ENCODE results near the gene ADAM19.

ADAM19 gene

DNA sequence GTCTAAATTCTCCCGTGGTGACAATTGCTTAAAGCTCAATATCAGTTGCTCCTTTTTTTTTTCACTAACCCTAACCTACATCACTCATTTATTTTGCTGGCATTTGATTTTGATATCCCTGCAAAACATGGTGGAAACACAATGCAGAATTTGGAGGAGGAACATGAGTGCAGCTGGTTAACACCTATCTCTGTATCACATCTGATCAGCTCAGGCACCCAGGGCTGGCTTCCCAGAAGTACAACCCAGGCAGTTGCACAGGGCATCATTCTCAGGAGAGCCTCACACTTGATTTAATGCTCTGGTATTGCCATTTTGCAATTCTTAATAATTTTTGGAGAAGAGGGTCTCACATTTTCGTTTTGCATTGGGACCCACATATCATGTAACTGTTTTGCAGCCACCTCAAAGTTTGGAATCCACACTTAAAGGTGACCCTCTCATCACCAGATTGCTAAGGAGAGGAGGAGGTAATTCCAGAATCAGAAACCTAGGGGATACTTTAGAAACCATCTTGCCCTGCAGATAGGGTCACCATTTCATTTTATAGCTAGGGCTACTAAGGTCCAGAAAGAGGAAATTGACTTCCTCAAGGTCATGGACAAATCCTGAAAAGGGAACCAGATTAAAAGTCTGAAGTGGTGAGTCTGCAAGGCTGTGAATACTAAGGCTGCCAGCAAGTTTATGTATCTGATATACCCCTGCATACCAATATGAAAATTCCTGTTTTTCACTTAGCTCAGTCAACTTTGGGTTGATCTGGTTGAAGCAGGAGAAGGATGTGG lies 19.3 kb upstream of the ADAM19 start:
- DNase-seq, result no peak

DNA sequence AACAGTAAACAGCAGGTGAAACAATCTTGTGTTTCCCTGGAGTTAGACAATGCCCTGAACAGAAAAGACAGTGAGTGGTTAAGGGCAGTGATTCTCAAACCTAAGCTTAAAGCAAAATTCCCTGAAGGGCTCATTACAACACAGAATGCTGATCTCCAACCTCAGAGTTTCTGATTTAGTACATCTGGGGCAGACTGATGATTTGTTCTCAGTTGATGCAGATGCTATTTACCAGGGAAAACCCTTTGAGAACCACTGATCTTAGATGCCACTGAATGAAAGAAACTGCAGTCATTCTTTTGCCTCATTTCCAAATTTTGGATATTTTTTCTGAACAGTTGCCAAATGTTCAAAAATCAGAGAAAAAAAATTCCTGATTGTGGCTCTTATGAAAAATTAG lies 18.7 kb upstream of the ADAM19 start:
- no peak for DNase-seq

DNA sequence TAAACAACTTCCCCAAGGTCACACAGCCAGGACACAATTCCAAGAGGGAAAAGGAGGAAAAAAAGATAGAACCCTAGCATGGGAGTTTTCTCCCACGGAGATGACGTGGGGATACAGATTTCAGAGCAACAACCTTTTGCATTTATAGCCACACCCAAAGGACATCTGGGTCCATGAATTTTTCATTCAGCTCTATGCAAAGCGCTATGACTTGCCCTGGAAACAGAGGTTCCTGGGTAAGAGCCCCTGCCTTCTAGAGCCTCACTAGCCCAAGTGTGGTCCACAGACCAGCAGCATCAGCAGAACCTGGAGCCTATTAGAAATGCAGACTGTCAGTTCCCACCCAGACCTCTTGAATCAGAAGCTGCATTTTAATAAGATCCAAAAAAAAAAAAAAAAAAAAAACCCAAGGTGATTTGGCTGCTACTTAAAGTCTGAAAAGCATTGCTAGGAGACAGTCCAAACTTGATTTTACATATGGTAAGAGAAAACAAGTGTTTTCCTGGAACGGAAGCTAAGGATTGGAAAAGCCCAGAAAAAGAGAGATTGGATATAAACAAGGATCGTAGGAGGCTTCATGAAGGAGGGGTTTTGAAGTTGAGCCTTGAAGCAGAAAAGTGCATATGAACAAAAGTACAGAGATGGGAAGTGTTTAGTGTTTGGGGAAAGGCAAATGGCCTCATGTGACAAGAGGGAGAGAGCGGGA lies 17.6 kb upstream of the ADAM19 start:
- DNase-seq, result no peak

DNA sequence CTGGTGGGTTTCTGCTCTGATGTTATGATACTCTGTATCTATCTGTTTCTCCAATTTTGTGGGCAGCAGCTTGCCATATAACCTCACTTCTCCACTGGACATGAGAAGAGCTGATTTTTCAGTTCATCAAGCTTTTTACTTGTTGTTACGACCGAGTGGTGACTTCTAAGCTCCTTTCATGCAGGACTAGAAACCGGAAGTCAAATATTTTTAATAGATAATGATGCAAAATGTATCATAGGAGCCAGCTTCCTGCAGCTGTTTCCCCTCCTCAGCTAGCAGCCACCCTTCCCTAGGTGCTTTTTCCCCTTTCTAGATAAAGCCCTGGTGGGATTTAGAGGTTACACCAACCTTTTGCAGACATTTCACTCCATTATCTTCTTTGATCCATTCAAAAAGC lies 17.0 kb upstream of the ADAM19 start:
- DNase-seq, result peak; percentile 44 to 61

DNA sequence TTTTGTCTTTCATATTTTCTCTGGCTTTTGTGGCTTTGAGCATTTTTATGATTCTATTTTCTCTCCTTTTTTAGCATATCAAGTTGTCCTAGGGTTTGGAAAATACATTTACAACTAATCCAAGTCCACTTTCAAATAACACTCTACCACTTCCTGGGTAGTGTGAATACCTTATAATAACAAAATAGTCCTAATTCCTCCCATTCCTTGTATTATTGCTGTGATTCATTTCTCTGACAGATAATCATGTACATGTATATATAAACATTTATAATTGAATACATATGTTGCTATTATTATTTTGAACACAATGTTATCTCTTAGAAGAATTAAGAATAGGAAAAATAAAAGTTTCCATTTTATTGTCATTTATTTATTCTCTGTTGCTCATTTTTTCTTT lies 14.9 kb upstream of the ADAM19 start:
- no peak for DNase-seq

DNA sequence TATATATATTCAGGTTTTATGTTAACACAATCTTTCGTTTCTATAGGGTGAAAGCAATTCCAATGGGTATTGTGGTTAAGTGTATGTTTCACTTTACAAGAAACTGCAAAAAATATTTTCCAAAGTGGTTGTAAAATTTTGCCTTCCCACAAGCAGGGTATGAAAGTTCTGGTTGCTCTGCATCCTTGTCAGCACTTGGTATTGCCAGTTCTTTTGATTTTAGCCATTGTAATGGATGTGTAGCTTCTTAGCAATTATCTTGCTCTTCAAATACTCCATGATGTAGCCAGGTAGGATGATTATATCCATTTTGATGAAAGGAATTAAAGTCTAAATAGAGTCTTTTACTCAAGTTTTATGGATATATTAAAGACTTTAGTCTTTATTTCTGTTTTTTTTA lies 9.1 kb upstream of the ADAM19 start:
- no peak for DNase-seq

DNA sequence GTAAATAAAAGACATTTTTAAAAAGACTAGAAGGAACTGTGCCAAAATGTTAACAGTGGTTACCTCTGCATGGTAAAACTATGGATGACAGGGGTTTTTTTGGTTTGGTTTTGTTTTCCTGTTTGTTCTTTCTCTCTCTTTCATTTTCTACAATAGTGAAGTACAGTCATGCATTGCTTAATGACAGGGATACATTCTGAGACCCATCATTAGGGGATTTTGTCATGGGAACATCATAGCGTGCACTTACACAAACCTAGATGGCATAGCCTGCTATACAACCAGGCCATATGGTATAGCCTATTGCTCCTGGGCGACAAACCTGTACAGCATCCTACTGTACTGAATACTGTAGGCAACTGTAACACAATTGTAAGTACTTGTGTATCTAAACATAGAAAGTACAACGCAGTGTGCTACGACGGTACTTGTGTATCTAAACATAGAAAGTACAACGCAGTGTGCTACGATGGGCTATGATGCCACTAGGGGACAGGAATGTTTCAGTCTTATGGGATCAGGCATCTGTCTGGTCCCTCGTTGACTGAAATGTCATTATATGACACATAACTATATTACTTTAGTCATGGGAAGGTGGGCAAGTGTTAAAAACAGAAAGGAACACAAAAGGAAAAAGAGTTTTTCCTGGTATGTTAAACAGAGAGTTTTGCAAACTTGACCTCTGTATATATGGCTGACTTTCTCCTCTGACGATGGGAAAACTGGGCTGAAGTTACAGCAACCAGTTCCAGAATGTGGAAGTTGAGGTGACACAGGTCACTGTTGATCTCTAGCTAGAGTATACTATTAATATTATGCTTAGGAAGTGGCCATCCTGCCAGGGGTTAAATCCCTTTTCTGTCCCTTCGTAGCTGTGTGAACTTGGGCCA lies 7.4 kb upstream of the ADAM19 start:
- DNase-seq, result no peak

DNA sequence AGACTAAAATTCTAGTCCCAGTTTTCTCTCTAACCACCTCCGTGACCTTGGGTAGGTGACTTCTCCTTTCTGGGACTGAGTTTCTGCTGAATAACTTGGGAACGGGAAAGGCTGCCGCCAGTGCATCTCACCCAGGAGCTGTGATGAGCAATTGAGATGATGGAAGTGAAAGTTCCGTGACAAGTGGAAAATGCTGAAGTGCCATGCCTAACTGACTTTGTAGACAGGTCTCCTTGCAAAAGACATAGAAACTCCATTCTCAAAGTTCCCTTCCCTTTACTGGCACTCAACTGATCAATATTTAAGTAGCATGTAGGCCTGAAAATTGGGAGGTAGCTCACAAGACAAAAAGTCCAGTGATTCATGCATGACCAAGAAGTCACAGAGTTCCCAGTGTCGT lies 6.3 kb upstream of the ADAM19 start:
- DNase-seq, result no peak

DNA sequence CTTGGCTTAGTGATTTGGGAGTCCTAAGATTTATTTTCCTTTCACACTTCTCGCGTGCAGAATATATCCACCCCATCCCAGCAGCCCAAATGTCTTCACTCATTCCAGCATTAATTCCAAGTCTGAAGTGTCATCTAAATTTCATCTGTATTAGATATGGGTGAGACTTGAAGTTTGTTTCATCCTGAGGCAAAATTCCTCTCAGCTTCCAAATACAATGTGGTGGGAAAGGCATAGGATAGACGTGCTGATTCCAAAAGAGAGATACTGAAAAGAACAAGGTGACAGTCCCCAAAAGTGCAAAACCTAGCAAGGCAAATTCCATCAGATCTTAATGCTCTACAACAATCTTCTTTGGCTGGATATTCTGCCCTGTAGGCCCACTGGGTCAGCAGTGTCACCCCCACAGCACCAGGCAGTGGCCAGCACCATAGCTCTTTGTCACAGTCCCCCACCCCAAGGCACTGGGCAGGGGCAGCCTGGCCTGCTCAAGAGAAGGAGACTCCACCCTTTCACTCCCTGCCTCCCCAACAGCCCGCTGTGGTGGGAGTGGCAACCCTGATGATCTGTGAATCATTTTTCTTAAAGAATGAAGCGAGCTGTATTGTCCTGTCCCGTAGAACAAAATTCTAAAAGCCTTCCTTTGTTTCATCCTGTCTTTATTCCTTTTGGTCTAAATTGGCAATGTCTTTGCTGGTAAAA lies 2.7 kb upstream of the ADAM19 start:
- DNase-seq, result no peak

DNA sequence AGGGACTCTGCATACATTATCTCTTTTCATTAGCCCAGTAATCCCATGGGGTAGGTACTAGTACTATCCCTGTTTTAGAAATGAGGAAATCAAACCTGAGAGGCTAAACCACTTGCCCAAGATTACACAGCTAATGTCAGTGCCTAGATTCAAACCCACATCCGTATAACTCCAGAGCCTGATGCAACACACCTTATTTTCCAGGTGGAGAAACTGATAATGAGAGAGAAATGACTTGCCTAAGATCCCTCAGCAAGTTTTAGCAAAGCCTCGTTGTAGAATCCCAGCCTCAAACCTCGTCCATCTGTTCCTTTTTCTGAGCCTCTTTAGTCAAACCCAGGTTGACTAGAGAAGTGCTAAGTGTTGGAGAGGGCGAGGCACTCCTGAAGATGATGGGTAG lies 1.1 kb upstream of the ADAM19 start:
- DNase-seq, result no peak

DNA sequence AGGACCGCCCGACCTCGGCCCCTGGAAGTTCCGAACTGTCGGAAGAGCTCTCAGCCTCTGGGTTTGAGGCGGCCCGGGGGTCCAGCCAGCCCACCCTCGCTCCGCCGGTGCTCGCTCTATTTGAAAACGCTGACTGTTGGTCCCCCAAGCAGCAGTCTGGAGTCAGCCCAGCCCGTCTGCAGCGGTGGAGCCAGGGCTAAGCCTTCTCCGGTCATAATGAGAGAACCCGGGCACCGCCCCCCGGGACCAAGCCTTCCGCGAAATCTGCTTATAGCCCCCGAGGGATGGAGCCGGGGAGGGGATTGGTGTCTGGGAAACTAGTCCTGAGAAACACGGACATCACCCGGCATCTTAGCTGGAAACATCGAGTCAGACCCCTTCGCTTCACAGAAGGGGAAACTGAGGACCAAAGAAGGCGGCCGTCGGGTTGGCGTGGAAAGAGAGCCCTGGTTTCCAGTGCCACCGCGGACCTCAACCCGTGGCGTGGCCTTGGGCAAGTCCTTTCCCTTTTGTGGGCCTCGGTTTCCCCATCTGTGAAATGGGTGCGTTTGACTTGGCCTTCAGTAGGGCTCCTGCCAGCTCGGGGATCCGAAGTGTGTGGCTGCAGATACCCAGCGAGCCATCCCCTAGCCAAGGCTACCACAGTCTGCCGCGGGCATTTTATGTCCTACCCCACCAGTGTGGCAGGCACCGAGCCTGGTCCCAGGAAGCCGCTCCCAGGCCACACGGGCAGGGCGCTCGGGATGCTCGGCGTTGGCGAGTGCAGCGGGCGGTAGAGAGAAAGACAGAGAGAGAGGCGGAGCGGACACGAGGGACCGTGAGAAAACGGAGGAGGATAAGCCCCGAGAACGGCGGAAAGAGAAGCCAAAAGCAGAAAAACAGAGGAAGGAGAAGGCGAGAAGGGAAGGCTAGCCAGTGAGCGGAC lies 857 bp downstream of the ADAM19 start:
- DNase-seq, result no peak

DNA sequence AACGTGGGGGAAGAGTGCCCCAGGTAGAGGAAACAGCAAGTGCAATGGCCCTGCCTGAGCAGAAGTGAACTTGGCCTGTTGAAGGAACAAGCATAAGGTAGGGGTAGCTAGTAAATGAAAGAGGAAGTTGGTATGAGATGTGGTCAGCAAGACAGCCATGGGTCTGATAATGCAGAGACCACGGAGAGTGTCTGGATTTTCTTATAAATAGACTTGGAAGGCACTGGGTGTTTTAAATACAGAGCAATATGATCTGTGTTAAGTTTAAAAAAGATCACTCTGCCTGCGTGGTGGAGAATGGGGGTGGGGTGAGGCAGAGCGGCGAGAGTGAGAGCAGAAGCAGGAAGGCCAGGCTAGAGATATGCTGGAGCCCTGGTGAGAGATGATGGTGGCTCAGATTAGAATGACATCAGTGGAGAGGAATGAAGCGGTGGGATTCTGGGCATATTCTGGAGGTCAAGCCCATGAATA lies 4.2 kb downstream of the ADAM19 start:
- DNase-seq, result peak; percentile 83 to 85

DNA sequence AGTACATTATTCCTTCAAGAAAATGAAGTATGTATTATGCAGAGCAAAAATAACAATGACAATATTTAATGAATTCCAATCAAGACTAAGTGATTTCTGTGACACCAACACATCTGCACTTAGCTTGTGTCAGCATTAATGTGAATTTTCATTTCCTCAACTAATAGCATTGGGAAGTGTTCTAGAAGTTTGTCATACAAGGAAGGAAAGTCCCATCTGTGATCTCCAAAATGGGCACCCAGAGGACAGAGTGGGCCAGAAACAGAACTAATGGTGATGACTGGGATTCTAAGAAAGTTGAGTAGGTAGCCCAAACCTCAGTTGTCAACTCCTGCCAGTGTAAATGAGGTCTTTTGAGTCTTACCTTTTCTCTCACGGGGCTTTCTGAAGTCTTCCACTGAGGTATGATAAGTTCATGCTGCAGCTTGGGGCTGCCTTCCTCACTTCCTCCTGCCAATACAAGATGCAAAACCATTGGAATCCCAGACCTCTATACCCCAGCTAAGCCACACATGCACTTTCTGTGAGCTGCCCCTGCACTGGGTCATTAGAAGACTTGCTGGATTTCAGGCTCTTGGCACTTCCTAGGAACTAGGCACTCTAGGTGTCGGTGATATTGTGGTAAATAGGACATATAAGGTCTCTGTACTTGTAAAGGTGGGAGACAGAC lies 4.9 kb downstream of the ADAM19 start:
- no peak for DNase-seq

DNA sequence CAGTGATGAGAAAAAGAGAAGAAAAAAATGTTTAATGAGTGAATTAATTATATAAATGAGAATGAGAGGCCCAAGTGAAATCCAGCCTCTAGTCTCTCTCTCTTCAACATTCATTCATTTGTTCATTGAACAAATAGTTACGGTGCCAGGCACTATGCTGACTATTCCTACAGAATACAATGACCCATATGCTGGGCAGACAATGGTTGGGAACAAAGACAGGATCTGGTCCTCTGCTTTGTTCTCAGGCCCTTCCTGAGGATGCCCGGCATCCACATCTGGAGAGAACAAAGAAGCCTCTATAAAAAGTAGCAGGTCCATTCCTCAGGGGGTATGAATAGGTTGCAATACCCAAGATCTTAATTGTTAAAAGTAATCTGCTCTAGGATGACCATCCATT lies 6.9 kb downstream of the ADAM19 start:
- no peak for DNase-seq

DNA sequence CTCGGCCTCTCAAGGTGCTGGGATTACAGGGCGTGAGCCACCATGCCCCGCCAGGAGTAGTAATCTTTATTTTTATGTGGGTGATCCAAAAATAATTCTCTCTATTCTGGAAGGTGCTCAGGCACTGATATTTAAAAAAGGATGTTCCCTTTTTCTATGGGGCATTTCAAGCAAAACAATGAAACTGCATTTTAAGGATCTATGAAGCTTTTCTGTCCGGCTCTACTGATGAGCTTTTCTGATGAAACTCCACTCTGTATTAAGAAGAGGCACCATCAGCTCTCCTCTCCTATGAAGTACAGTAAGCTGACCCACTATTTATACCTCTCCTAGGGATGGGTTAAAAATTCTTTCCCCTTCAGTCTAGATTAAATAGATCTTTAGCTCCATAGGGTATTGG lies 7.4 kb downstream of the ADAM19 start:
- no peak for DNase-seq

DNA sequence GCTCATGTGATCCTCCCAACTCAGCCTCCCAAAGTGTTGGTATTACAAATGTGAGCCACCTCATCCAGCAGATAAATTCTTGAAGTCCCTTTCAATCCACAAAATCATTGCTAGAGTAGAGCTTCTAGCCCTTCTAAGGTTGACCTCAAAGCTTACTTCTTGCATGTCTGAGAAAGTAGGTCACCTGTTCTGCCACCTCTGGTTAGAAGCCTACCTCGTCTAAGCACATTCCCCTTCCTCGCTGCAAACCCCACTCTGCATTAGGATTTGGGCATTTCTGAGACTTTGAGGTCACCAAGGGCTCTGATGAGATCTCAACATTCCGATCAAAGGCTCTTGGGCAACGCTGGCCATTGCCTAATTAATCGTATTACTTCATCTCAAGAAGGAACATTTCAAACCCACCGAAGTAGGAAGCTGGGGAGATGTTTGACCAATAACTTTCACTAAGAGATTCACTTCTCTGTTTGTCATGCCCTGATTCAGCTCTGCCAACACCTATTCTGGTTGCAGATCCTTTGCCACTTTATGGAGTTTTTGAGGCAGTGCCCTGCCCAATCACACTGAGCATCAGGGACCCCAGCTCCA lies 8.6 kb downstream of the ADAM19 start:
- no peak for DNase-seq

DNA sequence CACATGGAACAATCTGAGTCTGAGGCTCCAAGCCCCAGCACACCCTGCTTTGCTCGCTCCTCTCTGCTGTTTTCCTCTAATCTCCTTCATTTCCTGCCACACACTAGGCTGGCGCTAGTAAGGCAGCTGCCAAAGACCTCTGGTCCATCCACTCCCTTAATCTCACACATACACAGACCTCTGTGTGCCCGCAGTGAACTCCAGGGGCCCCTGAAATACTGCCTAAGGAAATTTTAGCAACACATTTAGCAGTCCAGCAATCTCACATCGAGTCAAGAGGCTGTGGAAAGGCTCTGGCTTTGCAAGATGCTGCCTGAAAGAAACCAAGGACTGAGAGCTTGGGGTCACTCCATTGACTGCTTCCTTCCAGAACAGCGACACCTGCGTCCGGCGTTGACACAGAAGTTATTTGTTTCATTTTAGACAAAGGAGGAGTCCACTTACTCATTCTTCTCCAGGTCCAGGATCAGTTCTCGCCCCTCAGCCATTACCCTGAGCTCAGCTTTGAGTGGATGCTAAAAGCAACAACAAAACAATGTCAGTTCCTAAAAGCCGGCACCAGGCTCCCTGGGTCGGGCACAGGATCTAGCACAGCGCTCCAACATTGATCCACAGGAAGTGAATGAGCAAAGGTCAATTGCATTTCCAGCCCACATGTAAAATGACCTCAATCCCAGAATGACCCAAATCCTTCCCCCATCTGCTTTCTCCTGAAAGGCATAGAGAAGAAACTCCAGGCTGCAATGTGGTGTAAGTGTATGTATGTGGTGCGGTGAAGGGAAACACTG lies 11.5 kb downstream of the ADAM19 start:
- DNase-seq, result no peak

DNA sequence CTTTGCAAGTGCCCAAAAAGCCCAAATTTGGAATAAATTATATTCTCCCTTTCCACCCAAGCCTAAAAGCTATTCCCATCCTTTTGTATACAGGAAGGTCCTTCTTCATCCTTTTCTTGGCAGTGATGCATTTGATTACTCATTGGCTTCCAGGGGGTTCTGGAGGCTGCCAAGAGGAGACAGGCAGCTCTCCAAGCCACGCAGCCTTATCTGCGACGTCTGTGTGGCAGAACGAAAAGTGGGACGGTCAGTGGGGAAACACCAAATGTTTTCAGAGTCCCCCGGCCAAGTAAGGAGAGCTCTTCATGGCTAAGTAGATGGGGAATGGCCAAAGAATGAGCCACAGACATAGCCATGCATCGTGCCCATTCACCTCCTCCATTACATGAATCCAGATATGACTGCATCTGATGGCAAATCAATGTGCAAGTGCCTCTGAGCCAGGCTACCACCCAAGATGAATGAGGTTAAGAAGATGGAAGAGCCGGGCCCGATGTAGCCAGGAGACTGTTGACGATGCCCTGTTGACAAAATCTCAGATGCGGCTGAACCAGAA lies 12.1 kb downstream of the ADAM19 start:
- DNase-seq, result no peak

DNA sequence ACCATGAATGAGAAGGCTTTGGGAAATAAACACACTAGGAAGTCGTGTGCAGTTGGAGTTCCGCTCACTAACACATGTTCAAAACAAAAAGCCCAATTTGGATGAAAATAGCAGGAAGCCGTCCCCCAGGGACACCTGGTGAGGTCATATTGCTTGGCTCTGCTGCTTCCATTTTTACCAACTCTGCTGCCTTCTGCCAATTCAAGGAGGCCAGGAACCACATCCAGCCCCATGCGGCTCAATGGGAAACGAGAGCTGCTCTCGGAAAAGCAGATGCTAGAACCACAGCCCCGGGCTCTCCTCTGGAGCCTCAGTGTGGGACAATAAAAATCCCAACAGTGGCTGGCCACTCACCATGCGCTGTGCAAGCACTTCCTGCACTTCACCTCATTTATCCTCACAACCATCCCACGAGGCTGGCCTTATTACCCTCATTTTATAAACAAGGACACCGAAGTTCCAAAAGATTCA lies 13.4 kb downstream of the ADAM19 start:
- DNase-seq, result no peak
